Liver (tissue), 9 donors: Measurements from ENCODE around the gene TREH. TPM values are rescaled to one million over a fixed set of nuclear protein-coding genes. Genes with fewer than 3 reads are reported as not detected.
A peak's percentile ranks its signal among the peaks of the same experiment; 100 is the strongest.

ENCODE experiments used
- DNase-seq: peaks from one replicate; pipeline ENCODE4 v3.0.0-alpha.2; 2017; ENCODE audit warnings: low spot score
- H3K27ac ChIP-seq, 2 donors: one replicate each; pipeline ENCODE4 v1.7.0; 2013; ENCODE audit warnings: inconsistent platforms in 2 of 2, low read length in 2 of 2, control low read depth in 1 of 2, low read depth in 1 of 2, mild to moderate bottlenecking in 1 of 2
- H3K27me3 ChIP-seq, 4 donors: one replicate each; pipeline versions ENCODE4 v1.6.1 to v1.7.0; 2013; ENCODE audit warnings: low read length in 3 of 4, inconsistent platforms in 1 of 4, mild to moderate bottlenecking in 1 of 4, moderate library complexity in 1 of 4; ENCODE audit not compliant: control insufficient read depth in 4 of 4, insufficient read depth in 4 of 4
- H3K36me3 ChIP-seq, 4 donors: one replicate each; pipeline versions ENCODE4 v1.6.1 to v1.7.0; 2013; ENCODE audit warnings: low read length in 3 of 4, mild to moderate bottlenecking in 3 of 4, low read depth in 1 of 4, moderate library complexity in 1 of 4; ENCODE audit not compliant: control insufficient read depth in 4 of 4, insufficient read depth in 3 of 4
- H3K4me1 ChIP-seq, 4 donors: one replicate each; pipeline versions ENCODE4 v1.6.1 to v1.7.0; 2013; ENCODE audit warnings: low read length in 3 of 4, mild to moderate bottlenecking in 3 of 4, moderate library complexity in 1 of 4; ENCODE audit not compliant: control insufficient read depth in 4 of 4, insufficient read depth in 4 of 4
- H3K4me3 ChIP-seq, 3 donors: one replicate each; pipeline versions ENCODE4 v1.6.1 to v1.7.0; 2013; ENCODE audit warnings: low read length in 3 of 3, control low read depth in 1 of 3, low read depth in 1 of 3, mild to moderate bottlenecking in 1 of 3
- H3K9ac ChIP-seq, 2 donors: one replicate each; pipeline ENCODE4 v1.7.0; 2013; ENCODE audit warnings: low read length in 2 of 2, mild to moderate bottlenecking in 2 of 2, moderate library complexity in 2 of 2, control low read depth in 1 of 2, low read depth in 1 of 2
- H3K9me3 ChIP-seq, 4 donors: one replicate each; pipeline versions ENCODE4 v1.6.1 to v1.7.0; 2013; ENCODE audit warnings: low read length in 3 of 4; ENCODE audit not compliant: control insufficient read depth in 4 of 4
- CTCF ChIP-seq: fragments of 150-350 bp; IDR thresholded peaks from 2 replicates; pipeline ENCODE4 v1.5.1; 2017; ENCODE audit warnings: improper control_type of control experiment, low read depth, low read length; ENCODE audit not compliant: missing input control
- EGR1 ChIP-seq, 2 donors: IDR thresholded peaks; 2 replicates each; pipeline ENCODE4 v1.6.1; 2016 to 2018; ENCODE audit warnings: antibody characterized with exemption in 2 of 2, low read depth in 2 of 2
- FOXA1 ChIP-seq: IDR thresholded peaks from 2 replicates; pipeline ENCODE4 v1.6.1; 2016; ENCODE audit warnings: antibody characterized with exemption
- FOXA2 ChIP-seq: IDR thresholded peaks from 2 replicates; pipeline ENCODE4 v1.6.1; 2016; ENCODE audit warnings: antibody characterized with exemption
- GABPA ChIP-seq, 2 donors: IDR thresholded peaks in 1 of 2; conservative IDR thresholded peaks in 1 of 2; 2 replicates each; pipeline ENCODE4 v1.6.1; 2016; ENCODE audit warnings: antibody characterized with exemption in 2 of 2, mild to moderate bottlenecking in 1 of 2, moderate library complexity in 1 of 2
- HNF4A ChIP-seq, 2 donors: conservative IDR thresholded peaks; 2 replicates each; pipeline ENCODE4 v1.6.1; 2016; ENCODE audit warnings: antibody characterized with exemption in 2 of 2, mild to moderate bottlenecking in 2 of 2
- HNF4G ChIP-seq: IDR thresholded peaks from 2 replicates; pipeline ENCODE4 v1.6.1; 2016; ENCODE audit warnings: antibody characterized with exemption
- JUND ChIP-seq, 2 donors: IDR thresholded peaks; 2 replicates each; pipeline ENCODE4 v1.6.1; 2016; ENCODE audit warnings: antibody characterized with exemption in 2 of 2
- MAX ChIP-seq: IDR thresholded peaks from 2 replicates; pipeline ENCODE4 v1.6.1; 2016; ENCODE audit warnings: antibody characterized with exemption
- NR2F2 ChIP-seq: IDR thresholded peaks from 2 replicates; pipeline ENCODE4 v1.6.1; 2016; ENCODE audit warnings: antibody characterized with exemption
- RAD21 ChIP-seq, 2 donors: IDR thresholded peaks; 2 replicates each; pipeline ENCODE4 v1.6.1; 2016; ENCODE audit warnings: antibody characterized with exemption in 2 of 2, mild to moderate bottlenecking in 2 of 2
- REST ChIP-seq: IDR thresholded peaks from 2 replicates; pipeline ENCODE4 v1.6.1; 2016; ENCODE audit warnings: antibody characterized with exemption, mild to moderate bottlenecking
- RXRA ChIP-seq, 2 donors: IDR thresholded peaks; 2 replicates each; pipeline ENCODE4 v1.6.1; 2017 to 2018; ENCODE audit warnings: antibody characterized with exemption in 2 of 2, mild to moderate bottlenecking in 1 of 2
- SP1 ChIP-seq: IDR thresholded peaks from 2 replicates; pipeline ENCODE4 v1.6.1; 2018; ENCODE audit warnings: antibody characterized with exemption, mild to moderate bottlenecking
- TAF1 ChIP-seq: conservative IDR thresholded peaks from 2 replicates; pipeline ENCODE4 v1.6.1; 2016; ENCODE audit warnings: antibody characterized with exemption, mild to moderate bottlenecking
- YY1 ChIP-seq: IDR thresholded peaks from 2 replicates; pipeline ENCODE4 v1.6.1; 2016; ENCODE audit warnings: antibody characterized with exemption, mild to moderate bottlenecking
- ZBTB33 ChIP-seq: IDR thresholded peaks from 2 replicates; pipeline ENCODE4 v1.6.1; 2016; ENCODE audit warnings: antibody characterized with exemption
- WGBS: extraction: QIAGEN DNeasy Blood & Tissue Kit; methylation state at CpG from one replicate; pipeline ENCODE4 v1.1.7; 2013; 5-methylcytosine and 5-hydroxymethylcytosine counted together
- polyA plus RNA-seq, 2 donors: library from polyadenylated mRNA; stranded (reverse) in 1 of 2; unstranded in 1 of 2; fragments of 200-250 nt in 1 of 2; fragments of >200 nt in 1 of 2; fragmentation: Nextera tagmentation in 1 of 2; extraction: Ambion mirVana in 1 of 2; gene quantifications; one replicate each; pipeline versions ENCODE4 v1.2.1 to v1.2.3, GENCODE V29; 2013 to 2015
- total RNA-seq, 2 donors: library from RNA; depleted of rRNA; stranded (reverse); fragments of >200 nt; gene quantifications; one replicate each; pipeline ENCODE4 v1.2.3, GENCODE V29; 2014
- TF ChIP-seq, protein P1 (sequence below): IDR thresholded peaks from 2 replicates; pipeline ENCODE4 v1.6.1; 2016; ENCODE audit warnings: antibody characterized with exemption
- donor health status: healthy.
- donor health status: healthy.
- donor health status: healthy.
- donor health status: healthy.
- donor health status: healthy.

The TREH gene
- total and polyA plus RNA-seq, 4 donors: 0.50 to 1.2 (median 0.84) TPM; not detected in 1

- no peak overlapping the region for H3K4me3 ChIP-seq
- H3K36me3 ChIP-seq: no peaks in the 10 kb centered on the region
- H3K9ac ChIP-seq: no peak overlapping the region
- H3K27ac ChIP-seq: no peak overlapping the region
- 81% methylated on average over 14 of the region's 14 CpGs for WGBS
- TF ChIP-seq YY1: no peak
- no peak for TF ChIP-seq JUND (IDR thresholded peaks at IDR 0.05)
- TF ChIP-seq GABPA (IDR thresholded peaks at IDR 0.05 in 1 of 2, conservative IDR thresholded peaks at IDR 0.05 in 1 of 2): no peak
- H3K4me1 ChIP-seq: peaks cover 0 to 7% (median 5%) of the 10 kb centered on the region in 4 donors
- H3K9me3 ChIP-seq: no peaks in the 10 kb centered on the region
- DNase-seq: no peak
- H3K27me3 ChIP-seq: no peaks in the 10 kb centered on the region
Measured at GRCh38 chr11:118659953-118660680, 19.3 kb downstream of the TREH start.

DNA sequence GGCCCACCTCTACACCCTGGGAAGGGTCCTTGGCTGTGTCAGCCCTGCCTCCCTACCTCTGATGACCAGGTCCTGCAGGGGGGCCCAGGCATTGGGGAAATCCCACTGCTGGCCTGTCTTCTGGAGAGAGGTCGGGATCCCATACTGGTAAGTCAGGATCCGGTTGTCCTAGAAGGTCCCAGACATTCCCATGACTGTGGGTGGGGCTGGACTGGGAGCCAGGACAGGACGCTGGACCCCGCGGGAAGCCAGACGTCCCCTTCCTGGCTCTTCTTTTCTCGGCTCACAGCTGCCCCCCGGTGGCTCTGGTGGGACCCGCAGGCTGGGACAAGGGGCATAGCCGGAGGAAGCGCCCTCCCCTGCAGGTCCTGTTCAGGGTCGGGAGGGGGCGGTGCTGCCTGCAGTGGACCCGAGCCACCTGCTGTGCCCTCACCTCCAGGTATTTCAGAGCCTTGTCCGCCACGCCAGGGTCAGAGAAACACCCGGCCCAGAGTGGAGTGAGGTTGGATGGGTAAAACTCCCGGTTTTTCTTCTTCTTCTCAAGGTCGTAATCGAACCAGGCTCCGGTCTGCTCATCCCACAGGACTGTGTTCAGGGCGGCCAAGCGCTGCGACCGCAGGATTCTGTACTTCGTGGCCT is 20.0 kb downstream of the TREH start:
- peaks cover 0 to 7% (median 5%) of the 10 kb centered on the region in 4 donors for H3K4me1 ChIP-seq
- no peak overlapping the region for H3K4me3 ChIP-seq
- H3K9me3 ChIP-seq: no peaks in the 10 kb centered on the region
- H3K36me3 ChIP-seq: no peaks in the 10 kb centered on the region
- no peak for TF ChIP-seq GABPA (IDR thresholded peaks at IDR 0.05 in 1 of 2, conservative IDR thresholded peaks at IDR 0.05 in 1 of 2)
- TF ChIP-seq HNF4A (conservative IDR thresholded peaks at IDR 0.05): no peak
- TF ChIP-seq CTCF: peak; percentile 96
- TF ChIP-seq TAF1: no peak
- peak; percentile 66 for TF ChIP-seq NR2F2
- TF ChIP-seq, protein P1, sequence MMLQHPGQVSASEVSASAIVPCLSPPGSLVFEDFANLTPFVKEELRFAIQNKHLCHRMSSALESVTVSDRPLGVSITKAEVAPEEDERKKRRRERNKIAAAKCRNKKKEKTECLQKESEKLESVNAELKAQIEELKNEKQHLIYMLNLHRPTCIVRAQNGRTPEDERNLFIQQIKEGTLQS: no peak
- no peak for TF ChIP-seq MAX
- no peak for TF ChIP-seq ZBTB33
- TF ChIP-seq FOXA2: no peak
- TF ChIP-seq YY1: no peak
- no peak for TF ChIP-seq JUND (IDR thresholded peaks at IDR 0.05)
- TF ChIP-seq HNF4G: no peak
- TF ChIP-seq RXRA (IDR thresholded peaks at IDR 0.05): peak; percentile 29 to 71
- peak; percentile 84 to 90 for TF ChIP-seq RAD21 (IDR thresholded peaks at IDR 0.05)
- TF ChIP-seq FOXA1: no peak
- TF ChIP-seq REST: no peak
- peak; percentile 27 for TF ChIP-seq SP1
- no peak for TF ChIP-seq EGR1 (IDR thresholded peaks at IDR 0.05; ENCODE audit: low read depth in 2 of 2)
- no peaks in the 10 kb centered on the region for H3K27me3 ChIP-seq
- DNase-seq: peak; percentile 91
- no peak overlapping the region for H3K27ac ChIP-seq
- no peak overlapping the region for H3K9ac ChIP-seq
- WGBS: 13% methylated on average over 26 of the region's 26 CpGs
